Measurements from ENCODE around the gene APOB. TPM values are rescaled to one million over a fixed set of nuclear protein-coding genes. Genes with fewer than 3 reads are reported as not detected.
A peak's percentile ranks its signal among the peaks of the same experiment; 100 is the strongest.

Gene APOB
- total and polyA plus RNA-seq, 10 of the 15 experiments (the other 5 are each of a cell fraction or from before 2014, with no cell fraction given), result 1.4 TPM; not detected in 9

DNA sequence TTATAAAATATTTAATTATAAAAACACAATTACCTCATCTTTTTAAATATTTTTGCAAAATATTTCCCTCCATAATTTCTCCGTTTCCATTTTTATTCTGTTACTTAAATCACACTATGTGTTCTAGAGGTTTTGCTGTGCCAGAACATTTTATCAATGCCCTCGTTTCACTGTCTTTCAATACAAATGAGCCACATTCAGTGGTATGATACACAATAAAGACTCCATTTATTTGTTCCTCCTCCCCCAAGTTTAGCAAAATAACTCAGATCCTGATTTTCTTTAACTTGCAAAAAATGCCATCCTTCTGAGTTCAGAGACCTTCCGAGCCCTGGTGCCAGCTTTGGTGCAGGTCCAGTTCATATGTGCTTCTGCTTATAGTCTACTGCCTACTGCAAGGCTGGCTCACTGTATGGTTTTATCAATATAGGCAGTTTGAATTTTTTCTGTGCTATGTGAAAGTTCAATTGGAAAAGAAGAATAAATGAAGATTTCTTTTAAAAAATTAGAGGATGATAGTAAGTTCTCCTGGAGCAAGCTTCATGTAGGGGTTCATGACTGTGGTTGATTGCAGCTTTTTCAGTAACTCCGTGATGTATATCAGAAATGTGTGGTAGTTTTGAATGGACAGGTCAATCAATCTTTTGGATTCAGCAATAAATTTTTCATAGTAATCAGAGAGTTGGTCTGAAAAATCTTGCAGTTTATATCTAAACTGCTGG lies 42.5 kb downstream of the APOB start:
- 44% methylated on average over 4 of the region's 4 CpGs for WGBS (ENCODE audit: insufficient coverage, insufficient replicate concordance, low lambda C conversion rate, missing lambda C conversion rate)
- no peak overlapping the region for H3K9ac ChIP-seq (ENCODE audit: control insufficient read depth, insufficient read depth, low read length)
- FAIRE-seq (no peak), DNase-seq (ENCODE audit: low read depth, low spot score) (no peak), ATAC-seq (no peak)
- TSS peak; percentile 71 for BruUV-seq (replicated peaks)
- TF ChIP-seq YBX1 (IDR thresholded peaks at IDR 0.05) (no peak), EZH2 (IDR thresholded peaks at IDR 0.05; ENCODE audit: borderline replicate concordance, control insufficient read depth, low read depth, low read length) (no peak), TCF7 (IDR thresholded peaks at IDR 0.05; ENCODE audit: borderline replicate concordance) (peak; percentile 24; the same call in 1 of the 2 replicates), TCF12 (IDR thresholded peaks at IDR 0.05; ENCODE audit: low read depth, low read length) (no peak)
- H2AFZ ChIP-seq (ENCODE audit: control insufficient read depth, low read depth, low read length), result no peak overlapping the region
- no peaks in the 10 kb centered on the region for H3K4me1 ChIP-seq (ENCODE audit: control insufficient read depth, insufficient read depth, low read length)
- SMC1A ChIA-PET (ENCODE audit: uncharacterized antibody, unreplicated experiment), result no interaction called here
- intact Hi-C loops (cut with micrococcal nuclease; ENCODE audit: unreplicated experiment), result no loop called here
- no peak overlapping the region for H3K27ac ChIP-seq (ENCODE audit: control insufficient read depth, insufficient read depth)
- in situ Hi-C loops (cut with MboI), result no loop called here
- POLR2A ChIA-PET, result no interaction called here
- no peaks in the 10 kb centered on the region for H4K20me1 ChIP-seq (ENCODE audit: control insufficient read depth, insufficient read depth)
- no peaks in the 10 kb centered on the region for H3K9me3 ChIP-seq (replicated peaks; ENCODE audit: control insufficient read depth, insufficient read depth, low read length)
- no peaks in the 10 kb centered on the region for H3K79me2 ChIP-seq (ENCODE audit: control insufficient read depth, insufficient read depth, low read length)
- H3K27me3 ChIP-seq (replicated peaks in 1 of 2; ENCODE audit: control insufficient read depth in 2 of 2, insufficient read depth in 2 of 2, low read length in 1 of 2), result 0 out of 4 replicates have a peak, but pooled peaks cover 0 to 2% of the 10 kb centered on the region in 2 experiments
- CTCF ChIA-PET, result no interaction called here
- H3K4me2 ChIP-seq (ENCODE audit: control insufficient read depth, insufficient read depth), result no peak overlapping the region
- RAD21 ChIA-PET (ENCODE audit: unreplicated experiment), result no interaction called here
- H3K4me3 ChIP-seq, result no peak overlapping the region
- no peaks in the 10 kb centered on the region for H3K36me3 ChIP-seq (ENCODE audit: control insufficient read depth in 2 of 2, insufficient read depth in 2 of 2, low read length in 1 of 2)

DNA sequence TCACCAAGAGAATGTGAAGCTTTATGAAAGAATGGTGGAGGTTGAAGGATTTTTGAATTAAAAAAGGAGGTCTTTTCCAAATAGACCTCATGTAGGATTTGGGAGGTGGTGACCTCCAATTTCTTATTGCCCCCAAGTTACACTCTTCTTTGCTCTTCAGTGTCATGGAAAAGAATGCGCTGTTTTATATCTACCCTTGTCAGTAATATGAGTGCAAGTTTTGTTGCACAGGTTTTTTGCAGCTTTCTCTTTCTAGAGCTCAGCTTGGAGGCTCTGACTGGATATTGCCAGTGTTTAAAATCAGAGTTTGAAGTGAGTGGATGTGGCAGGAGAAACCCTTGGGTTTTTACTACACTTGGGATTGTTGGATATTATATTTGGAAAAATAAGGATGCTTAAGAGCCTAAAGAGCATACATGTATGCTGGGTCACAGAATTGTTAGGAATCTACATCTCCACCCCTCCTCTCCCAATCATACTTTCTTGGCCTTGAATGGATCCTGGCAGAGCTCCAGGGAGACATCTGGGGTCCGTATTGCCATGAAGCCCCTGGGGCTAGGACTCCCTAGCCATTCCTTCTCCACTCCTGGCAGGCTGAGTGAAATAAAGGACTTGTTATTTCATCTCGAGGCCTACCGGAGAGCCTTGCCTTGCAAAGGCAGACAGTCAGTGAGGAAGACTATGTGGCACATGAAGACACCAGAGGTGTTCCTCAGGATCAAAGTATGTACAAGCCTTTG lies 43.8 kb downstream of the APOB start:
- in situ Hi-C loops (cut with MboI), result no loop called here
- TF ChIP-seq RFX5 (IDR thresholded peaks at IDR 0.05; ENCODE audit: low read depth, low read length) (no peak), HDAC2 (IDR thresholded peaks at IDR 0.05) (no peak), ZNF207 (IDR thresholded peaks at IDR 0.05; ENCODE audit: borderline replicate concordance) (no peak), ZNF384 (IDR thresholded peaks at IDR 0.05; ENCODE audit: borderline replicate concordance, low read depth, low read length) (no peak)
- TF ChIP-seq, protein P1, sequence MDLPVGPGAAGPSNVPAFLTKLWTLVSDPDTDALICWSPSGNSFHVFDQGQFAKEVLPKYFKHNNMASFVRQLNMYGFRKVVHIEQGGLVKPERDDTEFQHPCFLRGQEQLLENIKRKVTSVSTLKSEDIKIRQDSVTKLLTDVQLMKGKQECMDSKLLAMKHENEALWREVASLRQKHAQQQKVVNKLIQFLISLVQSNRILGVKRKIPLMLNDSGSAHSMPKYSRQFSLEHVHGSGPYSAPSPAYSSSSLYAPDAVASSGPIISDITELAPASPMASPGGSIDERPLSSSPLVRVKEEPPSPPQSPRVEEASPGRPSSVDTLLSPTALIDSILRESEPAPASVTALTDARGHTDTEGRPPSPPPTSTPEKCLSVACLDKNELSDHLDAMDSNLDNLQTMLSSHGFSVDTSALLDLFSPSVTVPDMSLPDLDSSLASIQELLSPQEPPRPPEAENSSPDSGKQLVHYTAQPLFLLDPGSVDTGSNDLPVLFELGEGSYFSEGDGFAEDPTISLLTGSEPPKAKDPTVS (IDR thresholded peaks at IDR 0.05; ENCODE audit: low read depth, low read length), result no peak
- TF ChIP-seq, protein P2, sequence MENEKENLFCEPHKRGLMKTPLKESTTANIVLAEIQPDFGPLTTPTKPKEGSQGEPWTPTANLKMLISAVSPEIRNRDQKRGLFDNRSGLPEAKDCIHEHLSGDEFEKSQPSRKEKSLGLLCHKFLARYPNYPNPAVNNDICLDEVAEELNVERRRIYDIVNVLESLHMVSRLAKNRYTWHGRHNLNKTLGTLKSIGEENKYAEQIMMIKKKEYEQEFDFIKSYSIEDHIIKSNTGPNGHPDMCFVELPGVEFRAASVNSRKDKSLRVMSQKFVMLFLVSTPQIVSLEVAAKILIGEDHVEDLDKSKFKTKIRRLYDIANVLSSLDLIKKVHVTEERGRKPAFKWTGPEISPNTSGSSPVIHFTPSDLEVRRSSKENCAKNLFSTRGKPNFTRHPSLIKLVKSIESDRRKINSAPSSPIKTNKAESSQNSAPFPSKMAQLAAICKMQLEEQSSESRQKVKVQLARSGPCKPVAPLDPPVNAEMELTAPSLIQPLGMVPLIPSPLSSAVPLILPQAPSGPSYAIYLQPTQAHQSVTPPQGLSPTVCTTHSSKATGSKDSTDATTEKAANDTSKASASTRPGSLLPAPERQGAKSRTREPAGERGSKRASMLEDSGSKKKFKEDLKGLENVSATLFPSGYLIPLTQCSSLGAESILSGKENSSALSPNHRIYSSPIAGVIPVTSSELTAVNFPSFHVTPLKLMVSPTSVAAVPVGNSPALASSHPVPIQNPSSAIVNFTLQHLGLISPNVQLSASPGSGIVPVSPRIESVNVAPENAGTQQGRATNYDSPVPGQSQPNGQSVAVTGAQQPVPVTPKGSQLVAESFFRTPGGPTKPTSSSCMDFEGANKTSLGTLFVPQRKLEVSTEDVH (IDR thresholded peaks at IDR 0.05; ENCODE audit: low read depth, partially characterized antibody), result no peak
- ChIA-PET SMC1A (ENCODE audit: uncharacterized antibody, unreplicated experiment) (no interaction called here), POLR2A (no interaction called here), CTCF (interaction anchor here (0.7 to 1.2 kb wide), 3 partner anchors 10 to 324 kb away, joined by 3 read pairs; no protein-coding TSS in a partner anchor), RAD21 (ENCODE audit: unreplicated experiment) (no interaction called here)
- H3K36me3 ChIP-seq (ENCODE audit: control insufficient read depth in 2 of 2, insufficient read depth in 2 of 2, low read length in 1 of 2), result no peaks in the 10 kb centered on the region
- ATAC-seq (no peak), FAIRE-seq (no peak), DNase-seq (ENCODE audit: low read depth, low spot score) (no peak)
- H4K20me1 ChIP-seq (ENCODE audit: control insufficient read depth, insufficient read depth), result no peaks in the 10 kb centered on the region
- H3K27ac ChIP-seq (ENCODE audit: control insufficient read depth, insufficient read depth), result no peak overlapping the region
- H3K4me2 ChIP-seq (ENCODE audit: control insufficient read depth, insufficient read depth), result no peak overlapping the region
- 0 out of 4 replicates have a peak, but pooled peaks cover 0 to 2% of the 10 kb centered on the region in 2 experiments for H3K27me3 ChIP-seq (replicated peaks in 1 of 2; ENCODE audit: control insufficient read depth in 2 of 2, insufficient read depth in 2 of 2, low read length in 1 of 2)
- no peak overlapping the region for H2AFZ ChIP-seq (ENCODE audit: control insufficient read depth, low read depth, low read length)
- WGBS (ENCODE audit: insufficient coverage, insufficient replicate concordance, low lambda C conversion rate, missing lambda C conversion rate), result 50% methylated on average over 4 of the region's 4 CpGs
- H3K4me3 ChIP-seq, result no peak overlapping the region
- no peaks in the 10 kb centered on the region for H3K9me3 ChIP-seq (replicated peaks; ENCODE audit: control insufficient read depth, insufficient read depth, low read length)
- no TSS peak for BruUV-seq (replicated peaks)
- H3K79me2 ChIP-seq (ENCODE audit: control insufficient read depth, insufficient read depth, low read length), result no peaks in the 10 kb centered on the region
- intact Hi-C loops (cut with micrococcal nuclease; ENCODE audit: unreplicated experiment), result no loop called here
- H3K9ac ChIP-seq (ENCODE audit: control insufficient read depth, insufficient read depth, low read length), result no peak overlapping the region
- H3K4me1 ChIP-seq (ENCODE audit: control insufficient read depth, insufficient read depth, low read length), result no peaks in the 10 kb centered on the region
